ENCODE data around the gene RETREG1.

The RETREG1 gene

GRCh38 chr5:16588434-16589214 lies 28.2 kb downstream of the RETREG1 start:
- no peak overlapping the region for H3K4me3 ChIP-seq (ENCODE audit: low read depth, low read length)
- TF ChIP-seq ZNF830 (tag by site-specific recombination; IDR thresholded peaks at IDR 0.05; ENCODE audit: low read depth) (no peak), ZNF391 (tag by site-specific recombination; IDR thresholded peaks at IDR 0.05; ENCODE audit: borderline replicate concordance, low read depth) (no peak), ZNF114 (tag by site-specific recombination; IDR thresholded peaks at IDR 0.05) (no peak), KLF8 (tag by site-specific recombination; IDR thresholded peaks at IDR 0.05) (no peak), ZNF624 (tag by site-specific recombination; IDR thresholded peaks at IDR 0.05) (no peak), BCL11B (tag by site-specific recombination; IDR thresholded peaks at IDR 0.05; ENCODE audit: low read depth) (no peak), YY1 (tag by site-specific recombination; IDR thresholded peaks at IDR 0.05) (no peak), ZNF202 (tag by site-specific recombination; IDR thresholded peaks at IDR 0.05; ENCODE audit: borderline replicate concordance) (no peak), ZNF677 (tag by site-specific recombination; IDR thresholded peaks at IDR 0.05) (no peak), ZSCAN5A (tag by site-specific recombination; IDR thresholded peaks at IDR 0.05) (no peak), ZNF513 (tag by site-specific recombination; IDR thresholded peaks at IDR 0.05) (no peak), ZSCAN23 (tag by site-specific recombination; IDR thresholded peaks at IDR 0.05) (no peak), ZNF350 (tag by site-specific recombination; IDR thresholded peaks at IDR 0.05) (no peak), GLIS1 (tag by site-specific recombination; IDR thresholded peaks at IDR 0.05) (no peak)
- TF ChIP-seq, protein P1, sequence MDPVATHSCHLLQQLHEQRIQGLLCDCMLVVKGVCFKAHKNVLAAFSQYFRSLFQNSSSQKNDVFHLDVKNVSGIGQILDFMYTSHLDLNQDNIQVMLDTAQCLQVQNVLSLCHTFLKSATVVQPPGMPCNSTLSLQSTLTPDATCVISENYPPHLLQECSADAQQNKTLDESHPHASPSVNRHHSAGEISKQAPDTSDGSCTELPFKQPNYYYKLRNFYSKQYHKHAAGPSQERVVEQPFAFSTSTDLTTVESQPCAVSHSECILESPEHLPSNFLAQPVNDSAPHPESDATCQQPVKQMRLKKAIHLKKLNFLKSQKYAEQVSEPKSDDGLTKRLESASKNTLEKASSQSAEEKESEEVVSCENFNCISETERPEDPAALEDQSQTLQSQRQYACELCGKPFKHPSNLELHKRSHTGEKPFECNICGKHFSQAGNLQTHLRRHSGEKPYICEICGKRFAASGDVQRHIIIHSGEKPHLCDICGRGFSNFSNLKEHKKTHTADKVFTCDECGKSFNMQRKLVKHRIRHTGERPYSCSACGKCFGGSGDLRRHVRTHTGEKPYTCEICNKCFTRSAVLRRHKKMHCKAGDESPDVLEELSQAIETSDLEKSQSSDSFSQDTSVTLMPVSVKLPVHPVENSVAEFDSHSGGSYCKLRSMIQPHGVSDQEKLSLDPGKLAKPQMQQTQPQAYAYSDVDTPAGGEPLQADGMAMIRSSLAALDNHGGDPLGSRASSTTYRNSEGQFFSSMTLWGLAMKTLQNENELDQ (tag by site-specific recombination; IDR thresholded peaks at IDR 0.05; ENCODE audit: low read depth) = no peak
- TF ChIP-seq, protein P2, sequence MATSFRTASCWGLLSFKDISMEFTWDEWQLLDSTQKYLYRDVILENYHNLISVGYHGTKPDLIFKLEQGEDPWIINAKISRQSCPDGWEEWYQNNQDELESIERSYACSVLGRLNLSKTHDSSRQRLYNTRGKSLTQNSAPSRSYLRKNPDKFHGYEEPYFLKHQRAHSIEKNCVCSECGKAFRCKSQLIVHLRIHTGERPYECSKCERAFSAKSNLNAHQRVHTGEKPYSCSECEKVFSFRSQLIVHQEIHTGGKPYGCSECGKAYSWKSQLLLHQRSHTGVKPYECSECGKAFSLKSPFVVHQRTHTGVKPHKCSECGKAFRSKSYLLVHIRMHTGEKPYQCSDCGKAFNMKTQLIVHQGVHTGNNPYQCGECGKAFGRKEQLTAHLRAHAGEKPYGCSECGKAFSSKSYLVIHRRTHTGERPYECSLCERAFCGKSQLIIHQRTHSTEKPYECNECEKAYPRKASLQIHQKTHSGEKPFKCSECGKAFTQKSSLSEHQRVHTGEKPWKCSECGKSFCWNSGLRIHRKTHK (tag by site-specific recombination; IDR thresholded peaks at IDR 0.05) = no peak
- TF ChIP-seq, protein P3, sequence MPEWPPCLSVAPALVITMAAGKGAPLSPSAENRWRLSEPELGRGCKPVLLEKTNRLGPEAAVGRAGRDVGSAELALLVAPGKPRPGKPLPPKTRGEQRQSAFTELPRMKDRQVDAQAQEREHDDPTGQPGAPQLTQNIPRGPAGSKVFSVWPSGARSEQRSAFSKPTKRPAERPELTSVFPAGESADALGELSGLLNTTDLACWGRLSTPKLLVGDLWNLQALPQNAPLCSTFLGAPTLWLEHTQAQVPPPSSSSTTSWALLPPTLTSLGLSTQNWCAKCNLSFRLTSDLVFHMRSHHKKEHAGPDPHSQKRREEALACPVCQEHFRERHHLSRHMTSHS (tag by site-specific recombination; IDR thresholded peaks at IDR 0.05) = no peak
- no peaks in the 10 kb centered on the region for H3K9me3 ChIP-seq (ENCODE audit: control insufficient read depth, insufficient read depth, low read depth, low read length)
- no peak overlapping the region for H3K27ac ChIP-seq (ENCODE audit: extremely low read depth, low read depth, low read length)
- no peaks in the 10 kb centered on the region; a peak in 1 of 3 replicates for H3K36me3 ChIP-seq (ENCODE audit: control insufficient read depth in 2 of 2, insufficient read depth in 1 of 2, low read length in 2 of 2)
- CTCF ChIA-PET = no interaction called here
- H3K4me1 ChIP-seq (ENCODE audit: control insufficient read depth, insufficient read depth, low read length) = peaks cover 10% of the 10 kb centered on the region; the same call in 1 of the 2 replicates
- POLR2A ChIA-PET = no interaction called here
